ENCODE results near the gene CCDC51.

DNA sequence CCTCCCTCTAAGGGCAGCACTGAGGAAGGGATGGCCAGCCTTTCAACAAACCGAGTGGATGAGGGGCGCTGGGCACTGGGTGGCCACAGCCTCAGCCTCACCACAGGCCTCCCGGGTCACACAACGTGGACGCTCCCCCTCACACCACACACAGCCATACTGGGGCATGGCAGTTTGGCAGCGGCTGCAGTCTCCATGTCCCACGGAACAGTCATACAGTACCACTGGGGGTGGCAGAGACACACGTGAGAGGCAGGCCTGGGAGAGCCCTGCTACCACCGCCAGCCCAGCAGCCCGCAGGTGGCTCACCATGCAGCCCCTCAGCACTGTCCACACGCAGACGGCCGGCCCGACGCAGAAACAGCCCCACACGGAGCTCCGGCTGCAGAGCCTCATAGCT, 21.8 kb downstream of the CCDC51 start:
- TF ChIP-seq CTCF (IDR thresholded peaks at IDR 0.05) (no peak), ESRRA (IDR thresholded peaks at IDR 0.05; ENCODE audit: borderline replicate concordance, low read length) (no peak), GATA3 (IDR thresholded peaks at IDR 0.05; ENCODE audit: borderline replicate concordance) (no peak), MAZ (IDR thresholded peaks at IDR 0.05; ENCODE audit: borderline replicate concordance, low read depth, low read length) (no peak), EP300 (IDR thresholded peaks at IDR 0.05) (no peak), RFX5 (IDR thresholded peaks at IDR 0.05) (no peak), CBX8 (IDR thresholded peaks at IDR 0.05) (no peak), ZSCAN20 (CRISPR knock-in tag; IDR thresholded peaks at IDR 0.05) (no peak)

Measured in A549 (cell line).